HepG2 (cell line): ENCODE data around the gene LRRC8C. TPM values are rescaled to one million over a fixed set of nuclear protein-coding genes. Genes with fewer than 3 reads are reported as not detected.
"Not testable (repeated sequence)": the region's sequence is repeated elsewhere in the genome, so short reads cannot be mapped to it uniquely, and the experiment has no call there.

Experiments used
- CEBPB ChIP-seq: IDR thresholded peaks from 2 replicates; pipeline ENCODE4 v1.6.1; 2011; ENCODE audit warnings: low read depth, low read length, improper control_type of control experiment, borderline replicate concordance
- ELF1 ChIP-seq: sonication (generic); formaldehyde crosslinking; IDR thresholded peaks from 2 replicates; pipeline ENCODE4 v1.4.0; 2020; ENCODE audit warnings: missing genetic modification reagents
- EP300 ChIP-seq, 3 experiments: sonication (generic) in 1 of 3; formaldehyde crosslinking in 1 of 3; IDR thresholded peaks; 2 replicates each; pipeline versions ENCODE4 v1.5.1 to v1.6.1; 2011 to 2020; ENCODE audit warnings: low read depth in 2 of 3, low read length in 2 of 3, borderline replicate concordance in 1 of 3, improper control_type of control experiment in 1 of 3, mild to moderate bottlenecking in 1 of 3, missing genetic modification reagents in 1 of 3, moderate library complexity in 1 of 3
- FOXA1 ChIP-seq, 2 experiments: fragments of 450-650 bp in 1 of 2; sonication (generic) in 1 of 2; formaldehyde crosslinking in 1 of 2; IDR thresholded peaks; 2 replicates each; pipeline versions ENCODE4 v1.4.0 to v1.6.1; 2016 to 2020; ENCODE audit warnings: missing genetic modification reagents in 1 of 2
- HDAC2 ChIP-seq: sonication (generic); formaldehyde crosslinking; IDR thresholded peaks from 2 replicates; pipeline ENCODE4 v1.4.0; 2020; ENCODE audit warnings: missing genetic modification reagents
- NR2C2 ChIP-seq: sonication (generic); formaldehyde crosslinking; IDR thresholded peaks from 2 replicates; pipeline ENCODE4 v1.4.0; 2020; ENCODE audit warnings: missing genetic modification reagents, mild to moderate bottlenecking, moderate library complexity, borderline replicate concordance
- PATZ1 ChIP-seq: sonication (generic); formaldehyde crosslinking; IDR thresholded peaks from 2 replicates; pipeline ENCODE4 v1.4.0; 2020; ENCODE audit warnings: missing genetic modification reagents
- RARA ChIP-seq: IDR thresholded peaks from 2 replicates; pipeline ENCODE4 v1.6.1; 2016; ENCODE audit warnings: missing genetic modification reagents, missing compliant biosample characterization
- SALL1 ChIP-seq: sonication (generic); formaldehyde crosslinking; IDR thresholded peaks from 2 replicates; pipeline ENCODE4 v1.8.0; 2022; ENCODE audit warnings: mild to moderate bottlenecking, missing genetic modification reagents
- SIX1 ChIP-seq: sonication (generic); formaldehyde crosslinking; IDR thresholded peaks from 2 replicates; pipeline ENCODE4 v1.4.0; 2020; ENCODE audit warnings: missing genetic modification reagents, borderline replicate concordance
- TARDBP ChIP-seq: sonication (generic); formaldehyde crosslinking; IDR thresholded peaks from 2 replicates; pipeline ENCODE4 v1.8.0; 2022; ENCODE audit warnings: mild to moderate bottlenecking, missing genetic modification reagents
- TCF7 ChIP-seq: sonication (generic); IDR thresholded peaks from 2 replicates; pipeline ENCODE4 v1.6.1; 2016; ENCODE audit warnings: antibody characterized with exemption, low read depth
- ZNF12 ChIP-seq: sonication (generic); formaldehyde crosslinking; IDR thresholded peaks from 2 replicates; pipeline ENCODE4 v1.5.0; 2020; ENCODE audit warnings: missing genetic modification reagents
- ZNF609 ChIP-seq: sonication (generic); formaldehyde crosslinking; IDR thresholded peaks from 2 replicates; pipeline ENCODE4 v1.4.0; 2020; ENCODE audit warnings: mild to moderate bottlenecking, missing genetic modification reagents, borderline replicate concordance
- ZNF747 ChIP-seq: sonication (generic); formaldehyde crosslinking; IDR thresholded peaks from 2 replicates; pipeline ENCODE4 v1.8.1; 2023; ENCODE audit warnings: missing genetic modification reagents, mild to moderate bottlenecking, borderline replicate concordance
- polyA plus RNA-seq, 8 experiments: library from polyadenylated mRNA; depleted of rRNA in 3 of 8; stranded (reverse) in 7 of 8; unstranded in 1 of 8; fragments of >200 nt; fragmentation: Illumina TruSeq in 4 of 8; extraction: Trizol in 4 of 8; gene quantifications; 2 replicates each; pipeline versions ENCODE4 v1.2.1 to v1.2.3, GENCODE V29; 2011 to 2016; ENCODE audit warnings: low read depth in 4 of 8, missing spikeins in 1 of 8, mixed read lengths in 1 of 8; ENCODE audit not compliant: insufficient read depth in 1 of 8
- total RNA-seq, 5 experiments: library from RNA; depleted of rRNA; stranded (reverse); fragments of >200 nt; fragmentation: Illumina TruSeq; extraction: Trizol; gene quantifications; 2 replicates each; pipeline ENCODE4 v1.2.3, GENCODE V29; 2016; ENCODE audit warnings: low read depth in 1 of 5

LRRC8C gene
- total and polyA plus RNA-seq, 2 of the 13 experiments (the other 11 are each of a cell fraction or from before 2014, with no cell fraction given) = 0.22 to 0.32 TPM

DNA sequence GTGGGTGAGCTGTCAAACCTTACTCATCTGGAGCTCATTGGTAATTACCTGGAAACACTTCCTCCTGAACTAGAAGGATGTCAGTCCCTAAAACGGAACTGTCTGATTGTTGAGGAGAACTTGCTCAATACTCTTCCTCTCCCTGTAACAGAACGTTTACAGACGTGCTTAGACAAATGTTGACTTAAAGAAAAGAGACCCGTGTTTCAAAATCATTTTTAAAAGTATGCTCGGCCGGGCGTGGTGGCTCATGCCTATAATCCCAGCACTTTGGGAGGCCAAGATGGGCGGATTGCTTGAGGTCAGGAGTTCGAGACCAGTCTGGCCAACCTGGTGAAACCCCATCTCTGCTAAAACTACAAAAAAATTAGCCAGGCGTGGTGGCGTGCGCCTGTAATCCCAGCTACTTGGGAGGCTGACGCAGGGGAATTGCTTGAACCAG lies 40.0 kb upstream of the LRRC8C start (continued):
- peak; percentile 66; the same call in 1 of the 2 replicates for TF ChIP-seq ZNF609
- peak in 1 of 2 experiments; percentile 74; a peak in 2 of 4 replicates for TF ChIP-seq EP300 (IDR thresholded peaks at IDR 0.05; ENCODE audit: low read depth in 2 of 2, low read length in 2 of 2)
- not testable (repeated sequence) for TF ChIP-seq EP300 (CRISPR knock-in tag; IDR thresholded peaks at IDR 0.05; ENCODE audit: borderline replicate concordance); FOXA1 (IDR thresholded peaks at IDR 0.05)
- TF ChIP-seq HDAC2 (CRISPR knock-in tag) = peak; percentile 80
- TF ChIP-seq PATZ1 (CRISPR knock-in tag) = peak; percentile 33; the same call in 1 of the 2 replicates
- TF ChIP-seq FOXA1 (CRISPR knock-in tag; IDR thresholded peaks at IDR 0.05) = peak; percentile 78
- peak; percentile 47; the same call in 1 of the 2 replicates for TF ChIP-seq ZNF747 (CRISPR knock-in tag)
- TF ChIP-seq TARDBP (CRISPR knock-in tag) = peak; percentile 67; the same call in 1 of the 2 replicates
- TF ChIP-seq SIX1 (CRISPR knock-in tag) = peak; percentile 34; the same call in 1 of the 2 replicates
- TF ChIP-seq CEBPB = peak; percentile 94
- peak; percentile 82 for TF ChIP-seq RARA
- TF ChIP-seq NR2C2 = peak; percentile 39; the same call in 1 of the 2 replicates
- peak; percentile 91 for TF ChIP-seq SALL1 (CRISPR knock-in tag)
- peak; percentile 69; the same call in 1 of the 2 replicates for TF ChIP-seq ZNF12
- peak; percentile 45 for TF ChIP-seq TCF7
- 0 out of 2 replicates have a peak, but pooled peaks have one; percentile 32 for TF ChIP-seq ELF1 (CRISPR knock-in tag)
